Stimulated activated CD4-positive, alpha-beta T cell treated with anti-CD3 and anti-CD28 coated beads, Interleukin-4, amount 100 ng/mL, for 1 hour (primary cell): ENCODE data around the gene LRRC10B.
"Not testable (repeated sequence)": the region's sequence is repeated elsewhere in the genome, so short reads cannot be mapped to it uniquely, and the experiment has no call there.

Experiments
- DNase-seq: peaks from one replicate; pipeline ENCODE4 v3.0.0-alpha.2; 2020

The LRRC10B gene

DNA sequence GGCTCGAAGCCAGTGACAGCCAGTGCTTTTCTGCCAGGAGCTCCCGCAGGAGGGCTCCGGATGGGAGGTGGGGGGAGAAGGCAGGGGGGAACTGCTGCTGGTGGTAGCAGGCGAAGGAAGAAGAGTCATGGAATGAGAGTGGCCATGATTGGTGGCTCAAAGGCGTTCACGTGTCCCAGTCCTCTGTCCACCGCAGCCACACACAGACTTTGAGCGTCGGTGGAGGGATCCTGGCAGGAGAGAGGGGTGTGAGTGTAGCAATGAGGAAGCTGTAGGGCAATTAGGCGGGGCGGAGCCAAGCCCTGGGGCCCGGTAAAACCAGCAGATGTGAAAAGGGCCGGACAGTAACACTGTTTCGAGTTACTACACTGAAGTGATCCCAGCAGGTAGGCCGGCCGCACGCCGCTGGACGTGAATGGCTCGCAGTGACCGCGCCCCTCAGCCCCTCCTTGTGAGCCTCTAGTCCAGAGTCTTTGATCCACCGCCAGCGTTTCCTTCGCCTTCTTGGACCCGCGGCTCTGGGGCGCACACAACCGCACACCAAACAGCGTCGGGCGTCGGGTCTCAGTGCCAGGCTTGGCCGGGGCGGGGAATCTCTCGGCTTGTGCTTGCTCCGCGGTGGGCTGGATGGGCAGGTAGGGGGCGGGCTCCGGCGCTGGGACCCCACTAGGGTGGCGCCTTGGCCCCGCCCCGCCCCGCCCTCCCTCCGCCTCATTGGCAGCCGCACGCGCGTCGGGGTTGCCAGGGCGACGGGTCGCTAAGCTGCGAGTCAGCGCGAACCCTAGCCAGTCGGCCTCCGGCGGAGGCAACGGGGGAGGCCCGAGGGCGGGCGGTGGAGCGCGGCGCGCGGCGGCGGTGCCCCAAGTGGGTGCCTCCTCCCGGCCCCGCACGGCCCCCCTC is at the start of gene LRRC10B:
Gene LRRC10B, plus strand, starts transcription at position 788 of the 900 bp plus-strand sequence. CDS start 250 bp downstream, outside the sequence.
- DNase-seq, result peak; percentile 41

- no peak for DNase-seq
These were observed 48.1 kb upstream of the LRRC10B start for GRCh38 chr11:61460474-61460881.

GRCh38 chr11:61460986-61461385 is 47.6 kb upstream of the LRRC10B start:
- DNase-seq, result no peak

GRCh38 chr11:61467602-61468001 is 40.9 kb upstream of the LRRC10B start:
- not testable (repeated sequence) for DNase-seq

DNA sequence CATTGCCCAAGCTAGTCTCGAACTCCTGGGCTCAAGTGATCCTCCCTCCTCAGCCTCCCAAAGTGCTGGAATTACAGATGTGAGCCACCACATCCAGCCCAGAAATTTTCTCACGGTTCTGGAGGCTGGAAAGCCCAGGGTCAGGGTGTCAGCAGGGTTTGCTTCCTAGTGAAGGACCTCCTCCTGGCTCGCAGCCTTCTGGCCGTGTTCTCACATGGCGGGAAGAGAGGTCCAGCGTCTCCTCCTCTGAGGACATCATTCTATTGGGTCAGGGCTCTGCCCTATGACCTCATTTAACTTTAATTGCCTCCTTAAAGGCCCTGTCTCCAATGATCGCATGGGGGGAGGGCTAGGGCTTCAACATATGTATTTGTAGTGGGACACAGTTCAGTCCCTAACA is 40.5 kb upstream of the LRRC10B start:
- no peak for DNase-seq

GRCh38 chr11:61472282-61472681 is 36.3 kb upstream of the LRRC10B start:
- DNase-seq, result no peak

GRCh38 chr11:61472868-61473267 is 35.7 kb upstream of the LRRC10B start:
- DNase-seq, result no peak

DNA sequence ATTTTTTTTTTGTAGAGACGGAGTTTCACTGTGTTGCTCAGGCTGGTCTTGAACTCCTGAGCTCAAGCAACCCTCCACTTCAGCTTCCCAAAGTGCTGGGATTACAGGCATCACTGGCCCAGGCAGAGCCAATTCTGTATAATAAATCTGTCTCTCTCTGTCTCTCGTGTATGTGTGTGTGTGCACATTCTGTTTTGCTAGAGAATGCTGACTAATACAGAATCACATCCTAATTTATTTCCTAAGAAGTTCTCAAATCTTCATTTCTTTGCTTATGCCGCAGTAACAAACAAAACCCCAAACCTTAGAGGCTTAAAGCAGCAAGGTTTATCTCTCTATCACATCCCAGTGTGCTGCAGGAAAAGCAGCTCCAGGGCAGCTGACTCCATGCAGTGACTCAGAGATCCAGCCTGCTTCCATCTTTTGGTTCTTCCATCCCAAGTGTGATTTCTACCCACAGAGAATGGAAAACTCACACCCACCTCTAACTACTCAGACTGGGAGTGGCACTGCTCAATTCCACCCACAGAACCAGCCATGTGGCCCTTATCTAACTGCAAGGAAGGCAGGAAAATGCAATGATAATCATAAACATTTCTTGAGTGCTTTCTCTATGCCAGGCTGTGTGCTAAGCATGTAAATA is 35.1 kb upstream of the LRRC10B start:
- DNase-seq, result no peak

DNA sequence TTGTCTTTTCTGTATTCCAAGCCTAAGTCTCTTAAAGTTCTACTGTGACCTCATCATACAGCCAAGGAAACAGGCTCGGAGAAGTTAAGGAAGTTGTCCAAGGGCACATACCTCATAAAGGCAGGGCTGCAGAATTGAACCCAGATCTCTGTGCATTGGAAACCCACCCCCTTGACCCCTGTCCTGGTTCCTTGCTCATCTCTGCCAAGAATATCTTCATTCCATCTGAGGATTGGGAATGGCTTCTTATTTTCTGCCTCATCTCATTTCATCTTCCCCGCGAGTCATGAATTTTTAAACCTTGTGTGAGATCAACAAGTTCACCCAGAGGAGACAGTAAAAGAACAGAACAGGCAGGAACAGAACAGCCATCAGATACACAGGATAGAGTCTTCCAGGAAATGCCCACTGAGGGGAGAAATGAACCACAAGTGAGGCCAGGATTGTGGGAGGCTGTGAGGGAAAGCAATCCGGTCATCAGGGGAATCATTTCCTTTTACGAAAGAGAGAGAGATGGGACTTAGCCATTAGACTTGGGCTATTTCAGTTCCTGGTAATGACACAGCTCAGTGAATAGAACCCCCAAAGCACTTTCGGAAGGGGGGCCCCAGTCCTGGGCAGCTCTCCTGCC is 34.4 kb upstream of the LRRC10B start:
- no peak for DNase-seq

DNA sequence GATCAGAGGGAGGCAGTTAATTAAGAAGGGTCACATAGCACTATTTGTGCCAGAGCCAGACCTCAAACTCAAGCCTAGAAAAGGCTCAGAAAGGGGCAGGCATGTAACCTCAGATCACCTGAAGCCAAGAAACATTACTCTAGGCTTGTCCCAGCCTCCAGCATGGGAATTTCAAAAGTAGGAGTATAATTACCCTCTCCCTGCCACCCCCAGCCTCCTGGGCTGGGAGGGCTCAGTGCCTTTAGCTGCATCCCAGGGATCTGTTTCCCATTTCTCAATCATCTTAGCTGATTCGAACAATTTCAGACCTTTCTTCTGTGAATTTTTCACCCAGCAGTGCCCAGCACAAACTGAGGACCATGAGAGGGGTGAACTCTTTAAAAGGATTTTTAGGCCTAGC is 33.1 kb upstream of the LRRC10B start:
- no peak for DNase-seq

DNA sequence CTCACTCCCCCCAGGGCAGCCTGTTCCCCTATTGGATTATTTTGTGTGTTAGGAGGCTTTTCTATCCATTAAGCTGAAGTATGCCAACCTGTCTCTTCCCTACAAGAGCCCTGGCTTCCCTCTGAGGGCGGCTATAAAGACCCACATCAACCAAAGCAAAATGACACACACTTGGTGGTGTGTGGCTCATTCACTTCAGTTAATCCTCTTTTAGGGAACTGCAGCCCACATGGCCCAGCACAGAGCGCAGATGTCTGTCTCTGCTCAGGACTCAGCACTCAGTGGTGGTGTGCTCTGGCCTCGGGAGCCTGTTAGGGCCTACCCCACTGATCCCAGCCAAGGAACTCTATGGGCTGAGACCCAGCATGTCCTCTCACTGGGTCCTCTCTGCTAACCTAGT is 32.2 kb upstream of the LRRC10B start:
- no peak for DNase-seq

DNA sequence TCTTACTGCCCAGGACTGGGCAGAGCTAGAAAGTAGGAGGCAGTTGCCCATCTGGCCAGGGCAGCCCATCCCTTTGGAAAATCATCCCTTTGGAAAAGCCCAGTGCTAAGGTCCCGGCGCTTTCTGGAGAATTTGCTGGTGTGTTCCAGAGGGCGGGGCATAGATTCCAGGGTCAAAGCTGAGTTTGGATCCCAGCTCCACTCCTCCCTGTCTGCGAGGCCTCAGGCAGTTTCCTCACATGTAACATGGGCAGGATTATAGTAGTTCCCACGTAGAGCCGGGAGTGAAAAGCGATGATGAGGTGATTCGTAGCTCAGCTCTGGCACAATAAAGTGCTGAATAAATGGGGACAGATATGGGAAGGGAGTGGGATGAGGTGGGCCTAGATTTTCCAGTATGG is 31.4 kb upstream of the LRRC10B start:
- DNase-seq, result no peak

- DNase-seq, result peak; percentile 58
These were observed 30.8 kb upstream of the LRRC10B start for GRCh38 chr11:61477727-61478148.

- DNase-seq, result not testable (repeated sequence)
These were observed 29.0 kb upstream of the LRRC10B start for GRCh38 chr11:61479360-61480058.

- no peak for DNase-seq
These were observed 28.1 kb upstream of the LRRC10B start for GRCh38 chr11:61480261-61480993.

- no peak for DNase-seq
These were observed 27.6 kb upstream of the LRRC10B start for GRCh38 chr11:61480994-61481335.

GRCh38 chr11:61481806-61482205 is 26.7 kb upstream of the LRRC10B start:
- DNase-seq, result no peak

DNA sequence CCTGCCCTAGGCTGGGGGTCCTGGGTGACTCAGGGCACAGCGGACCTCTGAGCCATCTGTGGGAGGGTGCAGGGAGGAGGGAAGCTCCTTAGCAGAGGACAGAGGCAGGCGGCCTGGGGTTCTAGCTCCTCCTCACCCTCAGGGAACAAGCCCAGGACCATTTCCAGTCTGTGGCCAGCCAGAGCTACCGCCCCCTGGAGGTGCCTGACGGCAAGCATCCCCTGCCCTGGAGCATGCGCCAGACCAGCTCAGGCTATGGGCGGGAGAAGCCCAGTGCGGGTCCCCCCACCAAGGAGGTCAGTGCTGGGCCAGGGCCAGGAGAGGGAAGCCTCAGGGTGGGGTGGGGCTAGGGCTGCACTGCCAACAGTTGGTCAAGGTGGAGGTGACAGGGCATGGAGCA is 26.0 kb upstream of the LRRC10B start:
- DNase-seq, result peak; percentile 24

- no peak for DNase-seq
These were observed 24.0 kb upstream of the LRRC10B start for GRCh38 chr11:61484541-61484940.

- no peak for DNase-seq
These were observed 23.5 kb upstream of the LRRC10B start for GRCh38 chr11:61485080-61485479.

DNA sequence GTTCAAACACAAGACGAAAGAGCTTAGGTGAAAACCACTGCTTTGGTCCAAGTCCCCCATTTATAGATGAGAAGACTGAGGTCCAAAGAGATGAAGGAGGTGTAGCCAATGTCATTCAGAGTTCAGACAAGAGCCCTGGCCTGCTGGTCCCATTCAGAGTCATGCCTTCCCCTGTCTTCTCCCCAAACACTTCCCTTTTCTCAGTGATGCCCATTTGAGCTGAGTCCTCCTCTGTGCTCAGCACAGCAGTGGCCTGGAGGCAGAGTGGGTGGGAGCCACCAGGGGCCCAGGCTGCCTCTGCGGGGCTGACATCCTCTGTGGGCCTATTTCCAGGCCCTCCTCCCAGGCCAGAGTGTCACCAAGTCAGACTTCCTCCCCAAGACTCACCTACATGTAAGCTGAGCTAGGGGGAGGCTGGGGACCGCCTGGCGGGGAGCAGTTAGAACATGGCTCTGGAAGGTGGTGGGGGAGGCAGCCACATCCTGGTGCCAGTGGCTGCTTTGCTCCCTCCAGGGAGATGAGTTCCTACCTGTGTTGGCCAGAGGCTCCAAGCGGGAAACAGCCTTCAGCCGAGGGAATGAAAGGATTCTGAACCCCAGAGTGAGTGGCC is 22.4 kb upstream of the LRRC10B start:
- DNase-seq, result no peak

- no peak for DNase-seq
These were observed 21.8 kb upstream of the LRRC10B start for GRCh38 chr11:61486779-61487178.
